K562 (cell line): Measurements from ENCODE around the gene UBXN11. TPM values are rescaled to one million over a fixed set of nuclear protein-coding genes. Genes with fewer than 3 reads are reported as not detected.
A peak's percentile ranks its signal among the peaks of the same experiment; 100 is the strongest.

ENCODE experiments used
- CC2D1A ChIP-seq: fragments of 450-650 bp; IDR thresholded peaks from 2 replicates; pipeline ENCODE4 v1.6.1; 2017; ENCODE audit warnings: mild to moderate bottlenecking
- CEBPZ ChIP-seq: fragments of 150-350 bp; IDR thresholded peaks from 2 replicates; pipeline ENCODE4 v1.6.1; 2014; ENCODE audit warnings: low read depth, mild to moderate bottlenecking, low read length, borderline replicate concordance
- FOXP1 ChIP-seq: sonication (generic); formaldehyde crosslinking; IDR thresholded peaks from 2 replicates; pipeline ENCODE4 v1.8.0; 2022; ENCODE audit warnings: mild to moderate bottlenecking, missing genetic modification reagents
- KDM2B ChIP-seq: fragments of 250-450 bp; sonication (Bioruptor Pico); IDR thresholded peaks from 2 replicates; pipeline ENCODE4 v1.8.0; 2021; ENCODE audit warnings: mild to moderate bottlenecking, moderate library complexity
- LEF1 ChIP-seq: fragments of 450-650 bp; IDR thresholded peaks from 2 replicates; pipeline ENCODE4 v1.6.1; 2016; ENCODE audit warnings: mild to moderate bottlenecking
- MEIS2 ChIP-seq: fragments of 450-650 bp; IDR thresholded peaks from 2 replicates; pipeline ENCODE4 v1.6.1; 2014; ENCODE audit warnings: mild to moderate bottlenecking; ENCODE audit not compliant: partially characterized antibody
- MYNN ChIP-seq, 2 experiments: sonication (generic); formaldehyde crosslinking in 1 of 2; IDR thresholded peaks; 2 replicates each; pipeline versions ENCODE4 v1.5.0 to v1.6.1; 2016 to 2020; ENCODE audit warnings: antibody characterized with exemption in 1 of 2, missing genetic modification reagents in 1 of 2
- TFAP4 ChIP-seq: sonication (generic); formaldehyde crosslinking; IDR thresholded peaks from 2 replicates; pipeline ENCODE4 v1.8.0; 2022; ENCODE audit warnings: missing genetic modification reagents, mild to moderate bottlenecking, moderate library complexity, borderline replicate concordance
- XRCC3 ChIP-seq: fragments of 450-650 bp; IDR thresholded peaks from 2 replicates; pipeline ENCODE4 v1.6.1; 2017; ENCODE audit warnings: mild to moderate bottlenecking, moderate library complexity
- ZNF318 ChIP-seq, 2 experiments: fragments of 450-650 bp; IDR thresholded peaks; 2 replicates each; pipeline ENCODE4 v1.6.1; 2016; ENCODE audit warnings: mild to moderate bottlenecking in 2 of 2, borderline replicate concordance in 1 of 2, low read depth in 1 of 2, moderate library complexity in 1 of 2
- polyA plus RNA-seq, 8 experiments: library from polyadenylated mRNA; depleted of rRNA in 4 of 8; stranded (reverse) in 5 of 8; unstranded in 3 of 8; fragments of >200 nt; fragmentation: Nextera tagmentation in 2 of 8; fragmentation: Illumina TruSeq in 1 of 8; extraction: Ambion mirVana in 2 of 8; extraction: Trizol in 1 of 8; gene quantifications; 2 replicates each; pipeline versions ENCODE4 v1.2.1 to v1.2.3, GENCODE V29; 2011 to 2014; ENCODE audit warnings: inconsistent platforms in 1 of 8, missing spikeins in 1 of 8
- total RNA-seq, 7 experiments: library from RNA; depleted of rRNA in 6 of 7; stranded (reverse); fragments of >200 nt in 6 of 7; fragmentation: Illumina TruSeq in 2 of 7; extraction: Trizol in 2 of 7; gene quantifications; 2 replicates each; pipeline versions ENCODE4 v1.2.1 to v1.2.3, GENCODE V29; 2011 to 2021; ENCODE audit warnings: low replicate concordance in 1 of 7

UBXN11 gene
- total and polyA plus RNA-seq, 9 of the 15 experiments (the other 6 are each of a cell fraction or from before 2014, with no cell fraction given) = 0.48 to 34.3 (median 11.3) TPM

GRCh38 chr1:26284597-26285347, 21.7 kb downstream of the UBXN11 start (continued):
- TF ChIP-seq ZNF318 (IDR thresholded peaks at IDR 0.05; ENCODE audit: borderline replicate concordance in 1 of 2, low read depth in 1 of 2) (peak in 1 of 2 experiments; percentile 78; a peak in 1 of 4 replicates), CEBPZ (no peak), XRCC3 (no peak), KDM2B (no peak), MYNN (IDR thresholded peaks at IDR 0.05) (peak; percentile 97), MYNN (CRISPR knock-in tag; IDR thresholded peaks at IDR 0.05) (no peak), TFAP4 (CRISPR knock-in tag) (peak; percentile 94), CC2D1A (peak; percentile 58; the same call in 1 of the 2 replicates), LEF1 (peak; percentile 89), MEIS2 (peak; percentile 84), FOXP1 (peak; percentile 97)
